ENCODE measurements around the gene CLPTM1L.
A peak's percentile ranks its signal among the peaks of the same experiment; 100 is the strongest.

Gene CLPTM1L

GRCh38 chr5:1312993-1313833, 31.7 kb downstream of the CLPTM1L start:
- DNase-seq (ENCODE audit: low read depth in 2 of 2): peak in 1 of 2 donors; percentile 8

- no peak for DNase-seq (ENCODE audit: low read depth in 2 of 2)
These were observed 32.7 kb downstream of the CLPTM1L start for GRCh38 chr5:1312206-1312605.

- DNase-seq (ENCODE audit: low read depth in 2 of 2): no peak
These were observed 33.4 kb downstream of the CLPTM1L start for GRCh38 chr5:1311439-1312055.

- no peak for DNase-seq (ENCODE audit: low read depth in 2 of 2)
These were observed 34.8 kb downstream of the CLPTM1L start for GRCh38 chr5:1310118-1310517.

GRCh38 chr5:1304033-1304432, 40.9 kb downstream of the CLPTM1L start:
- no peak for DNase-seq (ENCODE audit: low read depth in 2 of 2)

GRCh38 chr5:1302258-1302657, 42.6 kb downstream of the CLPTM1L start:
- no peak for DNase-seq (ENCODE audit: low read depth in 2 of 2)

GRCh38 chr5:1300581-1301083, 44.3 kb downstream of the CLPTM1L start:
- no peak for DNase-seq (ENCODE audit: low read depth in 2 of 2)

- no peak for DNase-seq (ENCODE audit: low read depth in 2 of 2)
These were observed 44.9 kb downstream of the CLPTM1L start for GRCh38 chr5:1299961-1300360.

GRCh38 chr5:1299511-1299850, 45.4 kb downstream of the CLPTM1L start:
- no peak for DNase-seq (ENCODE audit: low read depth in 2 of 2)

- DNase-seq (ENCODE audit: low read depth in 2 of 2): no peak
These were observed 46.0 kb downstream of the CLPTM1L start for GRCh38 chr5:1298723-1299510.

GRCh38 chr5:1298067-1298551, 46.8 kb downstream of the CLPTM1L start:
- no peak for DNase-seq (ENCODE audit: low read depth in 2 of 2)

- DNase-seq (ENCODE audit: low read depth in 2 of 2): no peak
These were observed 47.7 kb downstream of the CLPTM1L start for GRCh38 chr5:1297243-1297642.

- no peak for DNase-seq (ENCODE audit: low read depth in 2 of 2)
These were observed 49.3 kb downstream of the CLPTM1L start for GRCh38 chr5:1295650-1296037.

GRCh38 chr5:1294835-1295649, 49.9 kb downstream of the CLPTM1L start, which contains the start of gene TERT:
Gene TERT (minus strand): TSS chr5:1295068. CDS start chr5:1294989, 79 bp downstream.
- peak; percentile 22 to 51 for DNase-seq (ENCODE audit: low read depth in 2 of 2)

- no peak for DNase-seq (ENCODE audit: low read depth in 2 of 2)
These were observed 50.6 kb downstream of the CLPTM1L start for GRCh38 chr5:1294206-1294834.

- no peak for DNase-seq (ENCODE audit: low read depth in 2 of 2)
These were observed 51.3 kb downstream of the CLPTM1L start for GRCh38 chr5:1293416-1294205.

GRCh38 chr5:1292846-1293415, 52.0 kb downstream of the CLPTM1L start:
- DNase-seq (ENCODE audit: low read depth in 2 of 2): no peak

- no peak for DNase-seq (ENCODE audit: low read depth in 2 of 2)
These were observed 52.8 kb downstream of the CLPTM1L start for GRCh38 chr5:1292139-1292538.

- no peak for DNase-seq (ENCODE audit: low read depth in 2 of 2)
These were observed 53.3 kb downstream of the CLPTM1L start for GRCh38 chr5:1291611-1292080.

All from stimulated activated CD8-positive, alpha-beta memory T cell treated with anti-CD3 and anti-CD28 coated beads, Interleukin-7, amount 100 ng/mL, for 1 hour (primary cell).